ENCODE results near the gene ADNP. TPM values are rescaled to one million over a fixed set of nuclear protein-coding genes. Genes with fewer than 3 reads are reported as not detected.
A peak's percentile ranks its signal among the peaks of the same experiment; 100 is the strongest.

Gene ADNP
- total and polyA plus RNA-seq, 2 experiments from 2014 or later: 23.2 to 50.8 TPM

DNA sequence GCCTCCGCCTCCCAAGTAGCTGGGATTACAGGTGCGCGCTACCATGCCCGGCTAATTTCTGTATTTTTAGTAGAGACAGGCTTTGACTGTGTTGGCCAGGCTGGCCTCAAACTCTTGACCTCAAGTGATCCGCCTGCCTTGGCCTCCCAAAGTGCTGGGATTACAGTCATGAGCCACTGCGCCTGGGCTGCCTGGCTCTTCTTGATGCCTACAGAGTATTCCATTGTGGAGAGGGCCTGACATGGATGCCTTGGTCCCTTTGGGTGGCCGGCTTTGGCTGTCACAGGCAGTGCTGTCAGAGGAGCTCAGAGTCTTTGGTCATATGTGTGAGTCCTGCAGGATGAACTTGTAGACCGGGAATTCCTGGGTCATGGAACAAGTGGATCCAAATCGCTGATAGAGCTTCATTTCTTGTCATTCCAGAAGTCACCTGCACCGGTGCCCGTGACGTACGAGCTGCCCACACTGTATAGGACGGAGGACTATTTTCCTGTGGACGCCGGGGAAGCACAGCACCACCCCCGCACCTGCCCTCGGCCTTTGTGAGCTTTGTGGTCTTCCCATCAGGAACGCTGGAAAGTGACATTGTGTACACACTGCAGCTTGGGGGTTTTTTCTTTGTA is 55.1 kb downstream of the ADNP start:
- Histone ChIP-seq H3K4me3 (no peak overlapping the region), H3K27me3 (no peaks in the 10 kb centered on the region), H3K36me3 (no peaks in the 10 kb centered on the region), H3K4me1 (ENCODE audit: low read depth) (peaks cover 19% of the 10 kb centered on the region), H3K27ac (no peak overlapping the region), H3K9me3 (ENCODE audit: low read depth) (no peaks in the 10 kb centered on the region)
- DNase-seq (ENCODE audit: low read depth in 1 of 2, low spot score in 1 of 2): no peak
- no peak for TF ChIP-seq CTCF (IDR thresholded peaks at IDR 0.05; ENCODE audit: low read depth, low read length)

DNA sequence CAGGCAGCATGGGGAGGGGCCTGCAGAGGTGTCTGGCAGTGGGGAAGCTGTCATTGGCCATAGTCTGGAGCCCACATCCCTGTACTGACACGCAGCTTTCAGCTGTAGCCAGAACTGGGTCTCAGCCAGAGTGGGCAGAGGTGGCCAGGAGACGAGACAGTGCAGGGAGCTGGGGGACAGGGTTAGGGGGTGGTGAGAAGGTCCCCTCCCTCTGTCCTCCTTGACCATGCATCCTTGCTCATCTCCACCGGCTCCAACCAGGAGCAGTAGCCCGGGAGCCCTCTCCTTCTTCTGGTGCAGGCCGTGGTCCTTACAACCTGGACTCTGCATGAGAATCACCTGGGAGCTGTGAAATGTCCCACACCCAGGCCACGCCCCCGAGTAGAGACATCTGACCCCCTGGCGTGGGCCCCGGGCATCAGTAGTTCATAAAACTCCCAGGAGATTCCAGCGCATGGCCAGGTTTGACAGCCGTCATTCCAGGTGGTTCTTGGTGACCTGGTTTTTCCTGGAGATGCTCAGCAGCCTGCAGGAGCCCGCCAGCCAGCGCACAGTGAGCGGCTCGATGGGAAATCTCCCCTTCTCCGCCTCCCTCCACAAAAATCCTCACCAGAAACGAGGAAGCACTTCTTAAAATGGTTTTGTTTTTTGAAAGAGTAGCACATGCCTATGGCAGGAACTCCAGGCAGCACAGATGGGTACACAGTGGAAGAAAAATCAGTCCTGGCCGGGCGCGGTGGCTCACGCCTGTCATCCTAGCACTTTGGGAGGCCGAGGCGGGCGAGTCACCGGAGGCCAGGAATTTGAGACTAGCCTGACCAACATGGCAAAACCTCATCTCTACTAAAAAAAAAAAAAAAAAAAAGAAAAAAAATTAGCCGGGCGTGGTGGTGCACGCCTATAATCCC is 56.2 kb downstream of the ADNP start:
- TF ChIP-seq CTCF (IDR thresholded peaks at IDR 0.05; ENCODE audit: low read depth, low read length): no peak
- no peaks in the 10 kb centered on the region for H3K36me3 ChIP-seq
- H3K27ac ChIP-seq: peak overlapping the region; percentile 17
- H3K4me1 ChIP-seq (ENCODE audit: low read depth): peaks cover 28% of the 10 kb centered on the region
- H3K9me3 ChIP-seq (ENCODE audit: low read depth): no peaks in the 10 kb centered on the region
- no peak overlapping the region for H3K4me3 ChIP-seq
- H3K27me3 ChIP-seq: no peaks in the 10 kb centered on the region
- DNase-seq (ENCODE audit: low read depth in 1 of 2, low spot score in 1 of 2): peak in 1 of 2 donors; percentile 30

DNA sequence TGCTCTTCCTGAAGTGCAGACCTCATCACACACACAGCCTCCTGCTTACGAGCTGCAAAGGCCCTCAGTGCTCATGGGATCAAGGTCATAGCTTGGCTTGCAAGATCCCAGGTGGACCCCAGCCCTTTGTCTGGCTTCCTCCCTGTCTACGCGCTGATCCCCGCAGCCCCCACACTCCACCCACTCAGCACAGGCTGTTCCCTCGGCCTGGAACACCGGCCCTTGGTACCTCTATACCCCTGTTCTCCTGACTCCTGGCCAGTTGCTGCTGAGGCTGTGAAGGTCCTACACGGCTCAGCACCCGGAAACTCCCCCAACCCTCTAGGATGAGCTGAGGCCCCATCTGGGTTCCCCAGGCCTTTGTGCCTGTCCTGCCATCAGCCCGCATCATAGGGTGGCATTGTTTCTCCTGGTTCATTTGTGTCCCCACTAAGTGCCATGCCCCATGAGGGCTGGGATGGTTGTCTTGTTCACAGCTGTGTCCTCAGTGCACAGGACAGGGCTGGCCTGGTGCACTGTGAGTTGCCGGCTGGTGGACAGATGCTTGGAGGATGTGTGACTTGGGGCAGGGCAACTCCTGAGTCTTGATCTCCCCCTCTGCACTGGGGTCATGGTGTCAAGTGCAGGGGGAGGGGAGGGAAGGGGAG is 57.0 kb downstream of the ADNP start:
- H3K27ac ChIP-seq: peak overlapping the region; percentile 25
- H3K9me3 ChIP-seq (ENCODE audit: low read depth): no peaks in the 10 kb centered on the region
- TF ChIP-seq CTCF (IDR thresholded peaks at IDR 0.05; ENCODE audit: low read depth, low read length): no peak

GRCh38 chr20:50873585-50873984 is 57.7 kb downstream of the ADNP start:
- TF ChIP-seq CTCF (IDR thresholded peaks at IDR 0.05; ENCODE audit: low read depth, low read length): no peak
- Histone ChIP-seq H3K4me1 (ENCODE audit: low read depth) (peaks cover 29% of the 10 kb centered on the region), H3K4me3 (no peak overlapping the region), H3K27me3 (no peaks in the 10 kb centered on the region), H3K27ac (no peak overlapping the region), H3K36me3 (no peaks in the 10 kb centered on the region), H3K9me3 (ENCODE audit: low read depth) (no peaks in the 10 kb centered on the region)
- no peak for DNase-seq (ENCODE audit: low read depth in 1 of 2, low spot score in 1 of 2)

More for the DNA sequence above, 57.0 kb downstream of the ADNP start:
- Histone ChIP-seq H3K27me3 (no peaks in the 10 kb centered on the region), H3K4me3 (no peak overlapping the region), H3K4me1 (ENCODE audit: low read depth) (peaks cover 29% of the 10 kb centered on the region), H3K36me3 (no peaks in the 10 kb centered on the region)
- no peak for DNase-seq (ENCODE audit: low read depth in 1 of 2, low spot score in 1 of 2)

DNA sequence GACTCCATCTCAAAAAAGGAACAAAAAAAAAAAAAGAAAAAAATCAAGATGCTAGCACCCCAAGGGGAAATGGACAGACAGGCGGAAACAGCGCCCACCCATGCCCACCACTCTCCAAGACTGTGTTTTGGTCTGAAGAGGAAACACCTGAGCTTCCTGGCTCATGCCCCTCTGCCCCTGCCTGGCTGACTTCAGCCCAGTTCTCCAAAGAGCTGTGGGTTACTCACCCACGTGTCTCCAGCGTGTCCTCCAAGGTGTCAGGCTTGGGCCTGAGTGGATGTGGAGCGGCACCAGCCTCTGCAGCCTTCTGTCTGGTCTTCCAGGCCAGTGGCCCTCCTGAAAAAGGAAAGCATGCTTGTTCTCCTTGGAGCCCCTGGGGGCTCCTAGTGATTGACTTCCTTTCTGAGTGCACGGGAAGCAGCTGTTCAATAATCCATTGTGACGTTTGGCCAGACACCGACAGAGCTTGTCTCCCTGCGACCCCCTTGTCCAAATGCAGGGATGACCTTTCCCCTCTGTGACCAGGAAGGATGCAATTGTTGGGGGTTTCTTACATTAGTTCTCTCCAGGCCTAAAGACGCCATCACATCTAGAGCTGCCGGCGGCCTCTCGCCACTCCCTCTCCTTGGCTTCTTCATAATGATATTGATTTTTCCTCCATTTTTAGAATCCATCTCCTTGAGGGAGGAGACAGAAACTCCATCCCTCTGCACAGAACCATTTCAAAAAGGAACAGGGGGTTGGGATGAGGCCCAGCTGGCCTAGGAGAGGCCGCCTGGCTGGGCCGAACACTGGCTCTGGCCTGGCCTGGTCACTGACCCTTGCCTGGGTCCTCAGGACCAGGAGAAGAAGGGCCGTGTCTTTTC is 58.4 kb downstream of the ADNP start:
- DNase-seq (ENCODE audit: low read depth in 1 of 2, low spot score in 1 of 2): no peak
- no peaks in the 10 kb centered on the region for H3K27me3 ChIP-seq
- H3K36me3 ChIP-seq: no peaks in the 10 kb centered on the region
- H3K27ac ChIP-seq: peak overlapping the region; percentile 35
- no peak for TF ChIP-seq CTCF (IDR thresholded peaks at IDR 0.05; ENCODE audit: low read depth, low read length)
- H3K4me3 ChIP-seq: no peak overlapping the region
- H3K4me1 ChIP-seq (ENCODE audit: low read depth): peaks cover 29% of the 10 kb centered on the region
- no peaks in the 10 kb centered on the region for H3K9me3 ChIP-seq (ENCODE audit: low read depth)

Data from cardiac muscle cell (in vitro differentiated cells and primary cell).